ENCODE data around the gene FRMPD1. TPM values are rescaled to one million over a fixed set of nuclear protein-coding genes. Genes with fewer than 3 reads are reported as not detected.

FRMPD1 gene
- polyA plus RNA-seq, 2 of the 4 experiments (the other 2 are of a cell fraction), result 0.01 TPM; not detected in 1

GRCh38 chr9:37669232-37669631, 18.5 kb downstream of the FRMPD1 start:
- CTCF ChIA-PET, result interaction anchor here (1.1 kb wide), 1 partner anchor 15 kb away, joined by 3 read pairs; no protein-coding TSS in a partner anchor
- H3K4me1 ChIP-seq, result no peaks in the 10 kb centered on the region
- no peaks in the 10 kb centered on the region for H3K9me3 ChIP-seq
- H3K4me3 ChIP-seq, result no peak overlapping the region
- H3K27ac ChIP-seq, result no peak overlapping the region
- FAIRE-seq, result no peak
- POLR2A ChIA-PET, result interaction anchor here (0.6 kb wide), 1 partner anchor 204 kb away, joined by 3 read pairs; the partner anchor contains the start of gene ZBTB5
- TF ChIP-seq SREBF2 (IDR thresholded peaks at IDR 0.05), result no peak
- no peak for TF ChIP-seq MAZ (IDR thresholded peaks at IDR 0.05; ENCODE audit: borderline replicate concordance, low read depth, low read length)
- TF ChIP-seq EHF (CRISPR knock-in tag; IDR thresholded peaks at IDR 0.05), result no peak
- TF ChIP-seq RFX5 (IDR thresholded peaks at IDR 0.05), result no peak
- TF ChIP-seq HOXA7 (CRISPR knock-in tag; IDR thresholded peaks at IDR 0.05), result no peak
- TF ChIP-seq MAFK (IDR thresholded peaks at IDR 0.05; ENCODE audit: partially characterized antibody), result no peak
- TF ChIP-seq HOXB13 (CRISPR knock-in tag; IDR thresholded peaks at IDR 0.05; ENCODE audit: low read depth), result no peak
- no peak for TF ChIP-seq RAD21 (conservative IDR thresholded peaks at IDR 0.05 in 1 of 2, IDR thresholded peaks at IDR 0.05 in 1 of 2)
- no peak for TF ChIP-seq NPAS2 (CRISPR knock-in tag; IDR thresholded peaks at IDR 0.05; ENCODE audit: borderline replicate concordance)
- TF ChIP-seq, protein P1, sequence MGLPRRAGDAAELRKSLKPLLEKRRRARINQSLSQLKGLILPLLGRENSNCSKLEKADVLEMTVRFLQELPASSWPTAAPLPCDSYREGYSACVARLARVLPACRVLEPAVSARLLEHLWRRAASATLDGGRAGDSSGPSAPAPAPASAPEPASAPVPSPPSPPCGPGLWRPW (IDR thresholded peaks at IDR 0.05), result no peak
- no peak for TF ChIP-seq HDAC2 (IDR thresholded peaks at IDR 0.05)
- TF ChIP-seq GATA3 (IDR thresholded peaks at IDR 0.05; ENCODE audit: borderline replicate concordance), result no peak
- ATAC-seq, result no peak
- 67% methylated on average over 5 of the region's 5 CpGs for WGBS (ENCODE audit: missing lambda C conversion rate)
- DNase-seq (ENCODE audit: low read depth in 1 of 2, low spot score in 1 of 2), result no peak
- H3K4me2 ChIP-seq, result no peak overlapping the region

GRCh38 chr9:37675661-37676060, 24.9 kb downstream of the FRMPD1 start:
- DNase-seq (ENCODE audit: low read depth in 1 of 2, low spot score in 1 of 2) (no peak), FAIRE-seq (no peak), ATAC-seq (no peak)
- POLR2A ChIA-PET, result no interaction called here
- Histone ChIP-seq H3K27ac (no peak overlapping the region), H3K9me3 (no peaks in the 10 kb centered on the region), H3K4me2 (no peak overlapping the region), H3K4me1 (no peaks in the 10 kb centered on the region), H3K4me3 (no peak overlapping the region)
- CTCF ChIA-PET, result no interaction called here
- TF ChIP-seq MAFK (IDR thresholded peaks at IDR 0.05; ENCODE audit: partially characterized antibody) (no peak), SREBF2 (IDR thresholded peaks at IDR 0.05) (no peak), NR3C1 (IDR thresholded peaks at IDR 0.05) (no peak), JUNB (IDR thresholded peaks at IDR 0.05) (no peak), REST (IDR thresholded peaks at IDR 0.05) (no peak), ESRRA (IDR thresholded peaks at IDR 0.05; ENCODE audit: borderline replicate concordance, low read length) (no peak), FOSL2 (IDR thresholded peaks at IDR 0.05) (no peak), FOSL2 (CRISPR knock-in tag; IDR thresholded peaks at IDR 0.05) (no peak), RARB (CRISPR knock-in tag; IDR thresholded peaks at IDR 0.05) (no peak), JUN (IDR thresholded peaks at IDR 0.05) (no peak), HEYL (CRISPR knock-in tag; IDR thresholded peaks at IDR 0.05) (no peak), PHF8 (IDR thresholded peaks at IDR 0.05; ENCODE audit: borderline replicate concordance, low read depth) (no peak), CHD2 (IDR thresholded peaks at IDR 0.05; ENCODE audit: low read length, partially characterized antibody) (no peak), NFE2L2 (conservative IDR thresholded peaks at IDR 0.05; ENCODE audit: low read length) (no peak), BHLHE40 (IDR thresholded peaks at IDR 0.05; ENCODE audit: low read depth, low read length) (no peak), BCL3 (IDR thresholded peaks at IDR 0.05) (no peak)
- TF ChIP-seq, protein P2, sequence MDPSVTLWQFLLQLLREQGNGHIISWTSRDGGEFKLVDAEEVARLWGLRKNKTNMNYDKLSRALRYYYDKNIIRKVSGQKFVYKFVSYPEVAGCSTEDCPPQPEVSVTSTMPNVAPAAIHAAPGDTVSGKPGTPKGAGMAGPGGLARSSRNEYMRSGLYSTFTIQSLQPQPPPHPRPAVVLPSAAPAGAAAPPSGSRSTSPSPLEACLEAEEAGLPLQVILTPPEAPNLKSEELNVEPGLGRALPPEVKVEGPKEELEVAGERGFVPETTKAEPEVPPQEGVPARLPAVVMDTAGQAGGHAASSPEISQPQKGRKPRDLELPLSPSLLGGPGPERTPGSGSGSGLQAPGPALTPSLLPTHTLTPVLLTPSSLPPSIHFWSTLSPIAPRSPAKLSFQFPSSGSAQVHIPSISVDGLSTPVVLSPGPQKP (IDR thresholded peaks at IDR 0.05; ENCODE audit: low read depth, low read length), result no peak
- TF ChIP-seq, protein P3, sequence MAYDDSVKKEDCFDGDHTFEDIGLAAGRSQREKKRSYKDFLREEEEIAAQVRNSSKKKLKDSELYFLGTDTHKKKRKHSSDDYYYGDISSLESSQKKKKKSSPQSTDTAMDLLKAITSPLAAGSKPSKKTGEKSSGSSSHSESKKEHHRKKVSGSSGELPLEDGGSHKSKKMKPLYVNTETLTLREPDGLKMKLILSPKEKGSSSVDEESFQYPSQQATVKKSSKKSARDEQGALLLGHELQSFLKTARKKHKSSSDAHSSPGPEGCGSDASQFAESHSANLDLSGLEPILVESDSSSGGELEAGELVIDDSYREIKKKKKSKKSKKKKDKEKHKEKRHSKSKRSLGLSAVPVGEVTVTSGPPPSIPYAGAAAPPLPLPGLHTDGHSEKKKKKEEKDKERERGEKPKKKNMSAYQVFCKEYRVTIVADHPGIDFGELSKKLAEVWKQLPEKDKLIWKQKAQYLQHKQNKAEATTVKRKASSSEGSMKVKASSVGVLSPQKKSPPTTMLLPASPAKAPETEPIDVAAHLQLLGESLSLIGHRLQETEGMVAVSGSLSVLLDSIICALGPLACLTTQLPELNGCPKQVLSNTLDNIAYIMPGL (CRISPR knock-in tag; IDR thresholded peaks at IDR 0.05; ENCODE audit: borderline replicate concordance), result no peak
- 11% methylated on average over 3 of the region's 3 CpGs for WGBS (ENCODE audit: missing lambda C conversion rate)
